ENCODE measurements around the gene FXYD7.

DNA sequence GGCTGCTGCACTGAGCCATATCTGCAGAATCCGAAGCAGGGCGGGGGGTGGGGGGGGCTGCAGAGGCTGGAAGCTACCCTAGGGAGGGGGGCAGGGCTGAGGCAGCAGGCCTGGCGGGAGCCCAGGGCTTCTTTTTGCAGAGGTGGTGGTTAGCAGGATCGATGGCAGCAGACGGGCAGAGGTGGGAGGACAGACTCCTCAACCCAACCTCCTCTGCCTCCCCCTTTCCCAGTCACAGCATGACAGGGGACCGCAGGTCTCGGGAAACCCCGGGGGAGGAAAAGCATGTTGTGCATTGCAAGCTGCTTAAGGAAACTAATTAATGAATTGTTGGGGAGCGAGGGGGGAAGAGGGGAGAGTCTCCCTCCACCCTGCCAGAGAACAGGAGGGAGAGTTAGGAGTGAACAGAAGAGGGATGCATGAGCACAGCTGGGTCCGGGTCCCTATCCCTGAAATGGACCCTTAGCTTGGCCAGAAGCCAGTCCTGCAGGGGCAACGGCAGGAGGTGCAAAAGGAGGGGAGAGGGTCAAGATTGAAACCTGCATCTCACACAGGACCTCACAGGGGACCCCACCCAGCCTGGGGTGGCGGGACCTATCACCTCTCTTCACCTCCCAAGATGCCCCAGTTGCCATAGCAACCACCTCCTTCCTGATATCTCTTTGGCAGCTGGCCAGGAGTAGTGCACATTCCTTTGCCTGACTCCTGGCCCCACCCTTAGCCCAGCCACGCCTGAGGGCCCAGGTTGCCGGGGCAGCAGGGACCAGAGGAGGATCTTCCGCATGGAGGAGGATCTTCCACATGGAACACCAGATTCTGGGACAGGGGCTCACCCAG, 1.8 kb downstream of the FXYD7 start:
- TF ChIP-seq CTCF (conservative IDR thresholded peaks at IDR 0.05 in 1 of 2, IDR thresholded peaks at IDR 0.05 in 1 of 2; ENCODE audit: low read depth in 1 of 2, low read length in 2 of 2) = no peak
- TF ChIP-seq EZH2 (IDR thresholded peaks at IDR 0.05; ENCODE audit: low read length, missing control alignments) = no peak

All from fibroblast of lung (primary cell).